ENCODE results near the gene GPATCH1. TPM values are rescaled to one million over a fixed set of nuclear protein-coding genes. Genes with fewer than 3 reads are reported as not detected.

GPATCH1 gene
- total and polyA plus RNA-seq, 9 of the 15 experiments (the other 6 are each of a cell fraction or from before 2014, with no cell fraction given), result 3.7 to 9.7 (median 7.7) TPM

GRCh38 chr19:33047422-33047821 is 33.6 kb upstream of the GPATCH1 start (continued):
- TF ChIP-seq ATF6 (CRISPR knock-in tag; IDR thresholded peaks at IDR 0.05) (no peak), PYGO2 (tag; IDR thresholded peaks at IDR 0.05) (no peak), ZBTB26 (CRISPR knock-in tag; IDR thresholded peaks at IDR 0.05) (no peak), ZSCAN32 (CRISPR knock-in tag; IDR thresholded peaks at IDR 0.05) (no peak), ZBTB17 (CRISPR knock-in tag; IDR thresholded peaks at IDR 0.05) (no peak), STAT5B (CRISPR knock-in tag; IDR thresholded peaks at IDR 0.05) (no peak), ZSCAN29 (IDR thresholded peaks at IDR 0.05) (no peak), NFE2L1 (tag; IDR thresholded peaks at IDR 0.05; ENCODE audit: borderline replicate concordance, low read depth) (no peak), POLR3G (IDR thresholded peaks at IDR 0.05; ENCODE audit: extremely low read depth, insufficient read length, insufficient replicate concordance) (no peak), HDAC1 (IDR thresholded peaks at IDR 0.05) (0 out of 4 replicates have a peak, but pooled peaks of 1 of the 2 experiments have one; percentile 16), MYNN (IDR thresholded peaks at IDR 0.05) (peak; percentile 38; the same call in 1 of the 2 replicates), MYNN (CRISPR knock-in tag; IDR thresholded peaks at IDR 0.05) (no peak), ATF2 (CRISPR knock-in tag; IDR thresholded peaks at IDR 0.05) (no peak), CREM (IDR thresholded peaks at IDR 0.05; ENCODE audit: low read depth) (peak; percentile 22; the same call in 1 of the 2 replicates), ARID1B (IDR thresholded peaks at IDR 0.05) (peak; percentile 52), TRIM24 (IDR thresholded peaks at IDR 0.05) (peak in 1 of 2 experiments; percentile 15; a peak in 1 of 4 replicates), FOSL1 (tag; conservative IDR thresholded peaks at IDR 0.05) (0 out of 2 replicates have a peak, but pooled peaks have one; percentile 28), TEAD1 (CRISPR knock-in tag; IDR thresholded peaks at IDR 0.05) (peak in 1 of 2 experiments; percentile 64; a peak in 2 of 4 replicates), KAT7 (CRISPR knock-in tag; IDR thresholded peaks at IDR 0.05; ENCODE audit: borderline replicate concordance) (no peak), ZNF57 (CRISPR knock-in tag; IDR thresholded peaks at IDR 0.05) (no peak), BCLAF1 (IDR thresholded peaks at IDR 0.05; ENCODE audit: borderline replicate concordance in 1 of 2, control insufficient read depth in 1 of 2, low read depth in 2 of 2, low read length in 1 of 2) (no peak), ILF3 (IDR thresholded peaks at IDR 0.05; ENCODE audit: borderline replicate concordance) (no peak), XRCC3 (IDR thresholded peaks at IDR 0.05) (no peak)

Data from K562 (cell line).